Measurements from ENCODE around the gene FAS. TPM values are rescaled to one million over a fixed set of nuclear protein-coding genes. Genes with fewer than 3 reads are reported as not detected.

Gene FAS
- total RNA-seq, 1 donor from 2014 or later = 13.9 TPM

GRCh38 chr10:88971221-88972061, 19.2 kb upstream of the FAS start:
- DNase-seq (ENCODE audit: low read depth) = no peak

DNA sequence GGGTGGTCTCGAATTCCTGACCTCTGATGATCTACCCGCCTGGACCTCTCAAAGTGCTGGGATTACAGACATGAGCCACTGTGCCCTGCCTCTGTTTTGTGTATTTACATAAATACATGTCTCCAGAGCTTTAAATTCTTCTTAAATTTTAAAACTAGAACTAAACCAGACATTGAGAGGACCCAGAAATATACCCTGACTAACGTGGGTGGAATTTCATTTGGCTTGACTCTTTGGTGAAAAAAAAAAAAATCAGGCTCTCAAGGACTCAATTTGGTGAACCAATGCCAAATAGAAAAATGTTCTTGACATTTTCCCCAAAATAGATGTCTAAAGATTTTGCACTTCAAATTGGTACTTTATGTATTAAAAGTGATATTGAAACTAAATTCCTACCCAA, 16.6 kb upstream of the FAS start:
- DNase-seq (ENCODE audit: low read depth) = peak; percentile 46

DNA sequence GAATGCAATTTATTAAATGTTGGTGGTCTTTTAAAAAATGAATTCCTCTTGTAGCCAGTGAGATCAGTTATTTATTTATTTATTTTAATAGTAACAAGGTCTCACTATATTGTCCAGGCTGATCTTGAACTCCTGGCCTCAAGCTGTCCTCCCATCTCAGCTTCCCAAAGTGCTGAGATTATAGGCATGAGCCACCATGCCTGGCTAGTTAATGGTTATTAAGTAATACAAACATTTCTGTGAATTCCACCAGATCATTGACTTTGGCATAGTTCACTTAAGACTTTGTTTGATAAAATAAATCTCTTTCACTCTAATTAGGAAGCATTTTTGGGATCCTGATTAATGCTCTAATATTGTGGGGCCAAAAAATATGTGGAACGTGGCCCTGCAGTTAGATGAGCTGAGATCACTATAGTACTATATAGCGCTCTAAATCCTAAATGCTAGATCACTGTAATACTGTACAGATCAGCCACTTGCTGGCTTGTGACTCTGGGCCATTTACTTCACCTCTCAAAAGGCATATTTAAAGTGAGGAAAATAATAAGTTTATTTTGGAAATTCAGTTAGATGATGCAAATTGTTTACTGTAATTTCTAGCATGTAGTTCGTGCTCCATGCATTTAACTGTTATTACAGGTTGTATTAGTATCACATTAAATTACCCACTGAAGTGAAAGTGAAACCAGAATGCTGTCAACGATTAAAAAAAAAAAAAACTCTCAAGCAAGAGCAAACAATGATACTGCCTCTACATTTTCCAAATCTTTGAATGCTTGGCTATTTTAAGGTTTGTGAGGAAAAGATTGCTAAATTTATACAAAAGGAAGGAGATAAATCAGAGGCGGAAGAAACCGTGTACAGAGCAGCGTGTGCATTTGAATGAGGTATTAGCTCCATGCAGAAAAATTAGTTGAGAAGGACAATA, 15.9 kb upstream of the FAS start:
- peak; percentile 57 for DNase-seq (ENCODE audit: low read depth)

GRCh38 chr10:88975377-88975720, 15.2 kb upstream of the FAS start:
- no peak for DNase-seq (ENCODE audit: low read depth)

- DNase-seq (ENCODE audit: low read depth) = no peak
These were observed 12.1 kb upstream of the FAS start for GRCh38 chr10:88978463-88978862.

DNA sequence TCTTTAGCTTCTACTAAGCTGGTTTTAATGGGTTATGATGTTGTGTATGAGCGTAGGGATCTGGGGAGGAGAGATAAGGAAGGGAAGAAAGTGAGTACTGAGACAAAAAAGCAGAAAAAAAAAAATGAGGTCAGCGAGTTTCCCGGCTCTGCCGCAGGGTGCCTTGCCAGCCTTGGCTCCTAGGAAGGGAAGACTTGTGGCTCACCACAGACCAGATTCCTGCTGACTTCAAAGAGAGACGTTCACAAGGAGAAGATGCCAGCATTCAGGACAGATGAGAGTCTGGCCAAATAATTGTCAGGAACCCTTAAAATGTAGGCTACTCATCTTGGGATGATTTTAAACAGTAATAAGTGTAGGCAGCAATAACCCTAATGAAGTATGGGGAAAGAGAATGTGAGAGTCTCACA, 11.4 kb upstream of the FAS start:
- peak; percentile 95 for DNase-seq (ENCODE audit: low read depth)

DNA sequence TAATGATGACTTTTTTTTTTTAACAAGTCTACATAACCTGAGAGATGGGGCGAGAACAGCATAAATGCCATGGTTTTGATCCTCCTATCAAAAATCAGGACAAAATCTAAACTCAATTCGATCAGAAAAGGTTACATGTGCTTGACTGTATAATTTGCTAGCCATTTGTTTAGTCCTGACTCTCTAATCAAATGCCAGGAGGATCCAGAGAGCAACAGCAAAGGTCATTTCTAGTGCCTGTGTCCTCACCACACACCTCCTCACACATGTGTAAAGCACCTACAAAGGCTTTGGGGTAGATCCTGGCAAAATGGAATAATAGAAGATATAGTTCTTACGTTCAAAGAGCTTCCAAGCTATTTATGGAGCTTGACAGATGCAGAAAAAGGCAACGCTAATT, 11.0 kb upstream of the FAS start:
- no peak for DNase-seq (ENCODE audit: low read depth)

GRCh38 chr10:88980247-88980646, 10.4 kb upstream of the FAS start:
- peak; percentile 35 for DNase-seq (ENCODE audit: low read depth)

- DNase-seq (ENCODE audit: low read depth) = peak; percentile 33
These were observed 9.8 kb upstream of the FAS start for GRCh38 chr10:88980800-88981199.

DNA sequence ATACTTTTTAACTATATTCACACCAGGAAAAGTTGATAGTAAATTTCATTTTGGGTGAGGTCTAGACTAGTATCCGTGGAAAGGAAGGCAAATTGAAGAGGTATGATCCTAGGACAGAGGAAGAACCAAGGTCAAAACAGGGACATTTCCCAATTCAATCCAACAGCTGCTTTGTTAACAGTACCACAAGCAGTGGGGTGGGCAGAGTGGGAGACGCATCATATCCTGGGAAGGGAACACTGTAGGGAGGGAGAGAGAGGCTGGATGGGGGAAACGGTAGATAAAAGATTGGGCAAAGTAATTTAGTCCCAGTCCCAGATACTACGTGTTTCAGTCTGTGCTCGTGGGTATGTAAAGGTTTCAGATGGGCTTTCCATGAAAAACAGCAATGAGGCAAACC, 9.2 kb upstream of the FAS start:
- peak; percentile 56 for DNase-seq (ENCODE audit: low read depth)

- DNase-seq (ENCODE audit: low read depth) = no peak
These were observed 8.2 kb upstream of the FAS start for GRCh38 chr10:88982366-88982765.

- DNase-seq (ENCODE audit: low read depth) = no peak
These were observed 7.4 kb upstream of the FAS start for GRCh38 chr10:88983206-88983605.

DNA sequence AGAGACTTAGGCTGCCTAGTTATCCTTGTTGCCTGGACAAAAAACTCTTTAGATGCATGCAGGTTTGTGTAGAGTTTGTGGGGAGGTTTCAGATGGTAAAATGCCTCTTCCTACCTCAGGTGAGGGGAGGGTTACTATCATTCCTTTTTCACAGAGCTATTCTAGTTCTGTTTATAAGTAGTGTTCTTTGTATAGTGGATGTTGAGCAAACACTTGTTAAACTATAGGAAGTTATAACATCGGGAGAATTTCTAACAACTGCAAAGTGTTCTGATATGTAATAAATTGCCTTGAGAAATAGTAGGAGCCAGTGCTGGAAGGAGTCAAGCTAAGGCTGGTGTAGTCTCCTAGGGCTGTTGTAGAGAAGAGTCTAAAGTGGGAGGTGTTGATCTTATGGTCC, 6.7 kb upstream of the FAS start:
- no peak for DNase-seq (ENCODE audit: low read depth)

DNA sequence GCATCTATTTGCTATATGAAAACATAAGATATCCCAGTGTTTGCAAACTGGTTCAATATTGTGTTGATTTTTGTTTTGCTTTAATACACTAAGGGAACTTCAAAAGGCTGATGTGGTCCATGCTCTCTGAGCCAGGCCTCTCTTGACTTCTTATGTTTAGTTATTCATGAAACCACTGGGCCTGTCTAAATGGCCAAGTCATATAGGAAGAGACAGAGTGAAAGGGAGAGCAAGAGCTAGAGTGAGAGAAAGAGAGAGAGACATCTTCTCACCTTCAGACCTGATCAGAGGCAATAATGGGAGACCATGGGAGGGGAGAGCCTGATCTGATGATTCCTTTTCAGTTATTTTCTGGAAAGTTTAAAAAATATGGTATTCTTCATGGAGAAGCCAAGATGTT, 6.1 kb upstream of the FAS start:
- DNase-seq (ENCODE audit: low read depth) = no peak

GRCh38 chr10:88986549-88987242, 3.9 kb upstream of the FAS start:
- peak; percentile 74 for DNase-seq (ENCODE audit: low read depth)

GRCh38 chr10:88987243-88987725, 3.3 kb upstream of the FAS start:
- DNase-seq (ENCODE audit: low read depth) = no peak

GRCh38 chr10:88987840-88988239, 2.8 kb upstream of the FAS start:
- DNase-seq (ENCODE audit: low read depth) = no peak

- DNase-seq (ENCODE audit: low read depth) = no peak
These were observed 1.2 kb upstream of the FAS start for GRCh38 chr10:88989423-88989822.

- peak; percentile 55 for DNase-seq (ENCODE audit: low read depth)
These were observed 694 bp upstream of the FAS start for GRCh38 chr10:88989824-88990383.

- peak; percentile 83 for DNase-seq (ENCODE audit: low read depth)
These were observed 732 bp downstream of the FAS start for GRCh38 chr10:88991161-88991898.

Data from myocyte (in vitro differentiated cells).